ENCODE measurements around the gene MAGEA3.
"Not testable (repeated sequence)": the region's sequence is repeated elsewhere in the genome, so short reads cannot be mapped to it uniquely, and the experiment has no call there.

The MAGEA3 gene

GRCh38 chrX:152713815-152714787, 15.5 kb downstream of the MAGEA3 start, which contains the start of gene MAGEA2B:
MAGEA2B (plus strand) TSS chrX:152714628; CDS start chrX:152717107, 2,479 bp downstream.
- H3K4me1 ChIP-seq (ENCODE audit: control extremely low read depth in 1 of 4, control insufficient read depth in 4 of 4, insufficient read depth in 4 of 4, low read length in 3 of 4); H3K27me3 ChIP-seq (replicated peaks in 2 of 5; ENCODE audit: control insufficient read depth in 4 of 5, insufficient read depth in 5 of 5, low read length in 4 of 5); H3K36me3 ChIP-seq (ENCODE audit: control insufficient read depth in 4 of 4, insufficient read depth in 4 of 4, low read length in 3 of 4); POLR2A ChIA-PET; H3K4me3 ChIP-seq (ENCODE audit: control insufficient read depth in 1 of 7, extremely low read depth in 1 of 7, insufficient read depth in 4 of 7, low read depth in 2 of 7, low read length in 6 of 7); CTCF ChIA-PET; H3K9me3 ChIP-seq (ENCODE audit: control extremely low read depth in 1 of 5, control insufficient read depth in 4 of 5, insufficient read depth in 2 of 5, low read depth in 1 of 5, low read length in 4 of 5); DNase-seq; H3K27ac ChIP-seq (ENCODE audit: insufficient read depth in 1 of 2, low read depth in 1 of 2, low read length in 2 of 2, poor library complexity in 1 of 2, severe bottlenecking in 2 of 2): not testable (repeated sequence)
- WGBS (ENCODE audit: insufficient coverage), result no CpG with 5 or more reads among the region's 35 CpGs

- WGBS (ENCODE audit: insufficient coverage), result 84% methylated on average over 6 of the region's 7 CpGs
- H3K36me3 ChIP-seq (ENCODE audit: control insufficient read depth in 4 of 4, insufficient read depth in 4 of 4, low read length in 3 of 4), result no peaks in the 10 kb centered on the region
- no peaks in the 10 kb centered on the region for H3K4me1 ChIP-seq (ENCODE audit: control extremely low read depth in 1 of 4, control insufficient read depth in 4 of 4, insufficient read depth in 4 of 4, low read length in 3 of 4)
- no peaks in the 10 kb centered on the region for H3K27me3 ChIP-seq (replicated peaks in 2 of 5; ENCODE audit: control insufficient read depth in 4 of 5, insufficient read depth in 5 of 5, low read length in 4 of 5)
- H3K27ac ChIP-seq (ENCODE audit: insufficient read depth in 1 of 2, low read depth in 1 of 2, low read length in 2 of 2, poor library complexity in 1 of 2, severe bottlenecking in 2 of 2), result no peak overlapping the region
- no peak overlapping the region for H3K4me3 ChIP-seq (ENCODE audit: control insufficient read depth in 1 of 7, extremely low read depth in 1 of 7, insufficient read depth in 4 of 7, low read depth in 2 of 7, low read length in 6 of 7)
- POLR2A ChIA-PET, result no interaction called here
- H3K9me3 ChIP-seq (ENCODE audit: control extremely low read depth in 1 of 5, control insufficient read depth in 4 of 5, insufficient read depth in 2 of 5, low read depth in 1 of 5, low read length in 4 of 5), result peaks cover 0 to 1% (median 0%) of the 10 kb centered on the region in 5 experiments
- DNase-seq, result no peak
- CTCF ChIA-PET, result no interaction called here
Measured at GRCh38 chrX:152725409-152725808, 26.8 kb downstream of the MAGEA3 start.

- 92% methylated on average over 2 of the region's 21 CpGs for WGBS (ENCODE audit: insufficient coverage)
- POLR2A ChIA-PET, result no interaction called here
- CTCF ChIA-PET, result no interaction called here
Measured at GRCh38 chrX:152733261-152733975, 34.8 kb downstream of the MAGEA3 start, which contains the start of the genes CSAG1 and MAGEA12. CSAG1 (minus strand) TSS chrX:152733721; CDS start chrX:152732460, 1,261 bp downstream. MAGEA12 (plus strand) TSS chrX:152733757; CDS start chrX:152736162, 2,405 bp downstream.

GRCh38 chrX:152734143-152734858, 35.7 kb downstream of the MAGEA3 start:
- H3K27me3 ChIP-seq (replicated peaks in 2 of 5; ENCODE audit: control insufficient read depth in 4 of 5, insufficient read depth in 5 of 5, low read length in 4 of 5); H3K27ac ChIP-seq (ENCODE audit: insufficient read depth in 1 of 2, low read depth in 1 of 2, low read length in 2 of 2, poor library complexity in 1 of 2, severe bottlenecking in 2 of 2); H3K36me3 ChIP-seq (ENCODE audit: control insufficient read depth in 4 of 4, insufficient read depth in 4 of 4, low read length in 3 of 4); POLR2A ChIA-PET; DNase-seq; H3K4me3 ChIP-seq (ENCODE audit: control insufficient read depth in 1 of 7, extremely low read depth in 1 of 7, insufficient read depth in 4 of 7, low read depth in 2 of 7, low read length in 6 of 7); H3K4me1 ChIP-seq (ENCODE audit: control extremely low read depth in 1 of 4, control insufficient read depth in 4 of 4, insufficient read depth in 4 of 4, low read length in 3 of 4); H3K9me3 ChIP-seq (ENCODE audit: control extremely low read depth in 1 of 5, control insufficient read depth in 4 of 5, insufficient read depth in 2 of 5, low read depth in 1 of 5, low read length in 4 of 5): not testable (repeated sequence)
- WGBS (ENCODE audit: insufficient coverage), result 92% methylated on average over 18 of the region's 22 CpGs
- CTCF ChIA-PET, result interaction anchor here (0.6 kb wide), 1 partner anchor 979 kb away, joined by 3 read pairs; no protein-coding TSS in a partner anchor

More at GRCh38 chrX:152733261-152733975, 34.8 kb downstream of the MAGEA3 start, which contains the start of the genes CSAG1 and MAGEA12:
- Histone ChIP-seq H3K4me1 (ENCODE audit: control extremely low read depth in 1 of 4, control insufficient read depth in 4 of 4, insufficient read depth in 4 of 4, low read length in 3 of 4) (no peaks in the 10 kb centered on the region), H3K27ac (ENCODE audit: insufficient read depth in 1 of 2, low read depth in 1 of 2, low read length in 2 of 2, poor library complexity in 1 of 2, severe bottlenecking in 2 of 2) (no peak within 1 kb of the TSS), H3K4me3 (ENCODE audit: control insufficient read depth in 1 of 7, extremely low read depth in 1 of 7, insufficient read depth in 4 of 7, low read depth in 2 of 7, low read length in 6 of 7) (no peak within 1 kb of the TSS), H3K9me3 (ENCODE audit: control extremely low read depth in 1 of 5, control insufficient read depth in 4 of 5, insufficient read depth in 2 of 5, low read depth in 1 of 5, low read length in 4 of 5) (peaks cover 0 to 3% (median 0%) of the 10 kb centered on the region in 5 experiments), H3K36me3 (ENCODE audit: control insufficient read depth in 4 of 4, insufficient read depth in 4 of 4, low read length in 3 of 4) (no peaks in the 10 kb centered on the region), H3K27me3 (replicated peaks in 2 of 5; ENCODE audit: control insufficient read depth in 4 of 5, insufficient read depth in 5 of 5, low read length in 4 of 5) (peaks cover 0 to 3% (median 0%) of the 10 kb centered on the region in 5 experiments)
- no peak for DNase-seq

- H3K27ac ChIP-seq (ENCODE audit: insufficient read depth in 1 of 2, low read depth in 1 of 2, low read length in 2 of 2, poor library complexity in 1 of 2, severe bottlenecking in 2 of 2), result no peak overlapping the region
- H3K36me3 ChIP-seq (ENCODE audit: control insufficient read depth in 4 of 4, insufficient read depth in 4 of 4, low read length in 3 of 4), result no peaks in the 10 kb centered on the region
- no peak for DNase-seq
- CTCF ChIA-PET, result interaction anchor here (0.6 kb wide), 1 partner anchor 980 kb away, joined by 3 read pairs; no protein-coding TSS in a partner anchor
- peaks cover 0 to 3% (median 0%) of the 10 kb centered on the region in 5 experiments for H3K9me3 ChIP-seq (ENCODE audit: control extremely low read depth in 1 of 5, control insufficient read depth in 4 of 5, insufficient read depth in 2 of 5, low read depth in 1 of 5, low read length in 4 of 5)
- POLR2A ChIA-PET, result no interaction called here
- peaks cover 0 to 3% (median 0%) of the 10 kb centered on the region in 5 experiments for H3K27me3 ChIP-seq (replicated peaks in 2 of 5; ENCODE audit: control insufficient read depth in 4 of 5, insufficient read depth in 5 of 5, low read length in 4 of 5)
- WGBS (ENCODE audit: insufficient coverage), result 73% methylated on average over 2 of the region's 2 CpGs
- H3K4me3 ChIP-seq (ENCODE audit: control insufficient read depth in 1 of 7, extremely low read depth in 1 of 7, insufficient read depth in 4 of 7, low read depth in 2 of 7, low read length in 6 of 7), result no peak overlapping the region
- no peaks in the 10 kb centered on the region for H3K4me1 ChIP-seq (ENCODE audit: control extremely low read depth in 1 of 4, control insufficient read depth in 4 of 4, insufficient read depth in 4 of 4, low read length in 3 of 4)
Measured at GRCh38 chrX:152735101-152735500, 36.5 kb downstream of the MAGEA3 start.

- H3K36me3 ChIP-seq (ENCODE audit: control insufficient read depth in 4 of 4, insufficient read depth in 4 of 4, low read length in 3 of 4), result no peaks in the 10 kb centered on the region
- 86% methylated on average over 12 of the region's 12 CpGs for WGBS (ENCODE audit: insufficient coverage)
- ChIA-PET CTCF (no interaction called here), POLR2A (no interaction called here)
- DNase-seq, result no peak
- H3K4me3 ChIP-seq (ENCODE audit: control insufficient read depth in 1 of 7, extremely low read depth in 1 of 7, insufficient read depth in 4 of 7, low read depth in 2 of 7, low read length in 6 of 7), result no peak overlapping the region
- H3K27ac ChIP-seq (ENCODE audit: insufficient read depth in 1 of 2, low read depth in 1 of 2, low read length in 2 of 2, poor library complexity in 1 of 2, severe bottlenecking in 2 of 2), result no peak overlapping the region
- no peaks in the 10 kb centered on the region for H3K4me1 ChIP-seq (ENCODE audit: control extremely low read depth in 1 of 4, control insufficient read depth in 4 of 4, insufficient read depth in 4 of 4, low read length in 3 of 4)
- peaks cover 0 to 3% (median 0%) of the 10 kb centered on the region in 5 experiments for H3K9me3 ChIP-seq (ENCODE audit: control extremely low read depth in 1 of 5, control insufficient read depth in 4 of 5, insufficient read depth in 2 of 5, low read depth in 1 of 5, low read length in 4 of 5)
- H3K27me3 ChIP-seq (replicated peaks in 2 of 5; ENCODE audit: control insufficient read depth in 4 of 5, insufficient read depth in 5 of 5, low read length in 4 of 5), result peaks cover 0 to 3% (median 0%) of the 10 kb centered on the region in 5 experiments
Measured at GRCh38 chrX:152735860-152736511, 37.4 kb downstream of the MAGEA3 start.

All from common myeloid progenitor, CD34-positive (primary cell).